DOHH2 (cell line): ENCODE data around the gene HDAC4.

Experiments
- H3F3A ChIP-seq: fragments of 200-600 bp; sonication (generic), shearing (Covaris generic); 2 replicates; pipeline ENCODE4 v1.6.0; 2016; ENCODE audit warnings: antibody characterized with exemption, mild to moderate bottlenecking; ENCODE audit not compliant: control insufficient read depth, insufficient read depth
- H3K27ac ChIP-seq: fragments of 200-600 bp; sonication (generic); 2 replicates; pipeline ENCODE4 v1.5.1; 2014; ENCODE audit warnings: low read depth, mild to moderate bottlenecking, low read length, moderate library complexity
- H3K27me3 ChIP-seq: fragments of 200-600 bp; sonication (generic); 2 replicates; pipeline ENCODE4 v1.6.1; 2014; ENCODE audit warnings: mild to moderate bottlenecking, low read length, mixed read lengths; ENCODE audit not compliant: control insufficient read depth
- H3K36me3 ChIP-seq: fragments of 200-600 bp; sonication (generic); 2 replicates; pipeline ENCODE4 v1.6.1; 2014; ENCODE audit warnings: mild to moderate bottlenecking, low read length, moderate library complexity, mixed read lengths; ENCODE audit not compliant: control insufficient read depth
- H3K4me1 ChIP-seq: fragments of 200-600 bp; sonication (generic); 2 replicates; pipeline ENCODE4 v1.6.1; 2014; ENCODE audit warnings: mild to moderate bottlenecking, low read length, mixed read lengths; ENCODE audit not compliant: control insufficient read depth
- H3K4me2 ChIP-seq: fragments of 200-600 bp; sonication (generic); 2 replicates; pipeline ENCODE4 v1.6.0; 2014; ENCODE audit warnings: mild to moderate bottlenecking, low read length, moderate library complexity
- H3K4me3 ChIP-seq: fragments of 200-600 bp; sonication (generic); 2 replicates; pipeline ENCODE4 v1.5.1; 2014; ENCODE audit warnings: mild to moderate bottlenecking, low read length, mixed read lengths
- H3K79me2 ChIP-seq: fragments of 200-600 bp; sonication (generic); 2 replicates; pipeline ENCODE4 v1.6.1; 2014; ENCODE audit warnings: mild to moderate bottlenecking, low read length, mixed read lengths; ENCODE audit not compliant: control insufficient read depth
- H3K9me2 ChIP-seq: fragments of 200-600 bp; sonication (generic); replicated peaks from 2 replicates; pipeline ENCODE4 v1.6.1; 2014; ENCODE audit warnings: mild to moderate bottlenecking, low read length, mixed read lengths; ENCODE audit not compliant: control insufficient read depth
- H3K9me3 ChIP-seq: fragments of 200-600 bp; sonication (generic); 2 replicates; pipeline ENCODE4 v1.6.1; 2014; ENCODE audit warnings: antibody characterized with exemption, low read length, mixed read lengths; ENCODE audit not compliant: control insufficient read depth, insufficient read depth
- H4K20me1 ChIP-seq: fragments of 200-600 bp; sonication (generic); 2 replicates; pipeline ENCODE4 v1.6.0; 2014; ENCODE audit warnings: low read depth, mild to moderate bottlenecking, antibody characterized with exemption, low read length, moderate library complexity; ENCODE audit not compliant: control insufficient read depth, insufficient read depth
- CTCF ChIP-seq: fragments of 200-600 bp; sonication (generic); IDR thresholded peaks from one replicate; pipeline ENCODE4 v1.5.1; 2014; ENCODE audit warnings: antibody characterized with exemption, mild to moderate bottlenecking, low read depth, low read length; ENCODE audit not compliant: poor library complexity, severe bottlenecking
- EZH2phosphoT487 ChIP-seq: fragments of 200-600 bp; sonication (generic); IDR thresholded peaks from 2 replicates; pipeline ENCODE4 v1.6.1; 2017; ENCODE audit warnings: borderline replicate concordance, mild to moderate bottlenecking, antibody characterized with exemption, low read length, moderate library complexity, mixed read lengths

Gene HDAC4

GRCh38 chr2:239286901-239287300 is 113.9 kb downstream of the HDAC4 start:
- H3F3A ChIP-seq = no peaks in the 10 kb centered on the region
- H3K4me1 ChIP-seq = peaks cover 9% of the 10 kb centered on the region
- H3K4me2 ChIP-seq = no peak overlapping the region
- peaks cover 20% of the 10 kb centered on the region for H4K20me1 ChIP-seq
- peaks cover 29% of the 10 kb centered on the region for H3K9me3 ChIP-seq
- no peak overlapping the region for H3K4me3 ChIP-seq
- H3K79me2 ChIP-seq = no peaks in the 10 kb centered on the region
- TF ChIP-seq CTCF = no peak
- no peak for TF ChIP-seq EZH2phosphoT487
- H3K9me2 ChIP-seq = no peaks in the 10 kb centered on the region
- peaks cover 38% of the 10 kb centered on the region for H3K27me3 ChIP-seq
- no peak overlapping the region for H3K27ac ChIP-seq
- H3K36me3 ChIP-seq = no peaks in the 10 kb centered on the region

- no peaks in the 10 kb centered on the region for H3F3A ChIP-seq
- no peak overlapping the region for H3K4me3 ChIP-seq
- H3K4me1 ChIP-seq = no peaks in the 10 kb centered on the region
- H3K4me2 ChIP-seq = no peak overlapping the region
- peaks cover 38% of the 10 kb centered on the region for H3K27me3 ChIP-seq
- peaks cover 14% of the 10 kb centered on the region for H4K20me1 ChIP-seq
- H3K27ac ChIP-seq = no peak overlapping the region
- no peaks in the 10 kb centered on the region for H3K9me2 ChIP-seq
- peaks cover 33% of the 10 kb centered on the region for H3K9me3 ChIP-seq
- H3K36me3 ChIP-seq = no peaks in the 10 kb centered on the region
- H3K79me2 ChIP-seq = no peaks in the 10 kb centered on the region
- TF ChIP-seq EZH2phosphoT487 (no peak), CTCF (no peak)
Observed at GRCh38 chr2:239285932-239286230, 114.9 kb downstream of the HDAC4 start.

- Histone ChIP-seq H3K4me2 (no peak overlapping the region), H3K4me1 (no peaks in the 10 kb centered on the region), H3K9me2 (no peaks in the 10 kb centered on the region), H3K36me3 (no peaks in the 10 kb centered on the region), H3K27me3 (peaks cover 37% of the 10 kb centered on the region), H3K4me3 (no peak overlapping the region), H3K9me3 (peaks cover 33% of the 10 kb centered on the region), H4K20me1 (peaks cover 13% of the 10 kb centered on the region), H3K27ac (no peak overlapping the region), H3F3A (no peaks in the 10 kb centered on the region), H3K79me2 (no peaks in the 10 kb centered on the region)
- TF ChIP-seq CTCF (no peak), EZH2phosphoT487 (no peak)
Observed at GRCh38 chr2:239285071-239285931, 115.5 kb downstream of the HDAC4 start.
